Kasumi-1 (cell line): ENCODE data around the gene DDIT4L.
"Not testable (repeated sequence)": the region's sequence is repeated elsewhere in the genome, so short reads cannot be mapped to it uniquely, and the experiment has no call there.

ENCODE experiments used
- DNase-seq, 2 experiments: peaks; one replicate each; lab custom pipeline; 2025; lab: John Stamatoyannopoulos, UW

The DDIT4L gene

DNA sequence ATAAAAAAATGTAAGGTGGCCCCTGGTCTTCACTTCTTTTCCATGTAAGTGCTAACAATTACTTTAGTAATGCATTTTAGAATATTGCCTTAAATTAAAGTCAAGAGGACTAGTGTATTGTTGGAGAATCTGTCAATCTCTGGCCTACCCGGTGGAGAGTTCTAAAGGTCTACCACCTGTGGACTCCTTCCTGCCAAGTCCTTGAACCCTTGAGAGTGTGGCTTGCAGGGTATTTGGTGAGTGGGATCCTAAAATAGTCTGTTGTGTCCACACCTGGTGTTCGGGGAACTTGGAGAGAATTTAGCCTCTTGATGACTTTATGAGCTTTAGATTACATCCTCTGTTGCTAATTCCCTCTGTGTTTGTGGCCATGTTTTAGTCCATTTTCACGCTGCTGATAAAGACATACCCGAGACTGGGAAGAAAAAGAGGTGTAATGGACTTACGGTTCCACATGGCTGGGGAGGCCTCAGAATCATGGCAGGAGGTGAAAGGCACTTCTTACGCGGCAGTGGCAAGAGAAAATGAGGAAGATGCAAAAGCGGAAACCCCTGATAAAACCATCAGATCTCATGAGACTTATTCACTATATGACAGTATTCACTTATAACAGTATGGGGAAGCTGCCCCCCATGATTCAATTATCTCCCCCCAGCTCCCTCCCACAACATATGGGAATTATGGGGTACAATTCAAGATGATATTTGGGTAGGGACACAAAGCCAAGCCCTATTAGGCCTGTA is 23.8 kb downstream of the DDIT4L start:
- no peak for DNase-seq

DNA sequence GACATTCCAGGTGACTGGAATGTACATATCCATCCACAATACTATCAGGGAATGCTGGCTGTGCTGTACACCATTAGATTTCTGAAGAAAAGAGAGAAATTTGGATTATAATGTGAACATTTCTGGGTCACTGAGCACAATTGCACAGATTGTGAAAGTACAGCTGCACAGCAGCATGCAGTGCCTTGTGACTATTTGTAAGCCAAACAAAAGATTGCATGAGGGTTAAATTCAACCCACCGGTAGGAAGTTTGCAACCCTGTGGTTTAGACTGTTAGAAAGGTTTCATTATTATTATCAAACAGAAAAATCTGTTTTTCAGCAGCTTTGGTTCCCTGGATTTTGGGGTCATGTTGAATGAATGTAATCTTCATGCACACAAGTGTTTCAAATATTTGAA is 24.5 kb downstream of the DDIT4L start:
- DNase-seq, result no peak

DNA sequence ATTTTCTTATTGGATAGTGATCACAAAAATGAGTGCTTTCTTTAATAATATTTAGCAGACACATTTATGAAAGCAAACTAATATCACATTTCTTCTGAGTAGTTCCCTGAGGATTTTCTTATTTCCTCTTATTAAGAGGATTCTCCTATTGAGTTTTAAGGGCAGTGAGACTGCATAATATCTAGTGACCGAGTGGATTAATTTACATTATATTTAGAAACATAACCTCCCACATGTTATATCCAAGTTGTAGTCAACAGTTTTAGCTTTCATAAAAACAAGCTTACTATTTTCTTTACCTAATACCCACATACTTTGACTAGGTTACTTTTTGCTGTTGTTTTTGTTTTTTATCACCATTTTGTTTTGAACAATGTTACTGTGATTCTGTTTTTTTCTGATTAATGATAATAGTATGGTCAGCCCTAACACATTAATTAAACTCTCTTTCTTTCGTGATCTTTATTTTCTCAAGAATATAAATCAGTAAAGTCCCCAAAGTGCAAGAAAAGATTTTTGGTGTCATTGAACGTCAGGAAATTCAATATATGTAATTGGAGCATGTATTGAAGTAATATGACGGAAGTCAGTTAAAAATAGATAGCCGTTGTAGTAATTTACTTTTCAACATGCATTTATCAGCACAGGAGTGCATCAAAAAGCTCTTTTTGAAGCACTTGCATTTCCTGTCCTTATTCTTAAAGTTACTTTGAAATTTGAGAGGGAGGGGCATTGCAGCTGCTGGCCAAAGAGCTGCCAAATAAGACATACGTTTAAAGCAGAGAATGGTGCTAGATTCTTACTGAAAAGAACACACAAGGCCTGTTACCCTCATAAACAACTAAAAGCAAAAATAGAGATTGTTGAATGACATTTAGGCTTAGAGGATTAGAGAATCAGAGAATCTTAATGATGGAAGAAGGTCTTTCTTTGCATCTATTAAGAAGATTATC is 25.2 kb downstream of the DDIT4L start:
- DNase-seq, result no peak

DNA sequence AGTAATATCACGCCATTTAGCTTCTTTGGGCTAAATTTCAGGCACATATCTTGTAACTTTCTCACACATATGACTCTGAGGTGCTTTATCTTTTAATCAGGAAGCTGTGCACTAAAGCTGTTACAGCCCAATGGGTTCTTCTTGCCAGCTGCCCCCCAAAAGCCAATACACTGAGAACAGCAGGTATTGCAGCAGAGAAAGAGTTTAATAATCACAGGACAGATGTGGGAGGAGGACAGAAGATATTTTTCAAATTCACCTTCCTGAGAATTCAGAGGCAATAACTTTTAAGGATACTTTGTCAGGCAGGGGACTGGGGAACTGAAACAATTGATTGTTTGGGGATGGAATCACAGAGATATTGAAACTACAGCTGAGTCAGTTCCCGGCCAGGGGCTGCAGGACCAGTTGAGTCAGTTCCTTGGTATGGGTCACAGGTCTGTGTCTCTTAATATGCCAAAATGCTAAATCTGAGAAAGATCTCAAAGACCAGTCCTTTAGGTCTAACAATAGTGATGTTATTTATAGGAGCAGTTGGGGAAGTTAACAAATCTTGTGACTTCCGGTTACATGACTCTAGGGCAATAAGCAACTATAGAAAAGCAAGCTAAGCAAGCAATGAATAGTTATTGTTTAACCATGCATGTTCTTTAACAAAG is 28.1 kb downstream of the DDIT4L start:
- DNase-seq, result no peak

DNA sequence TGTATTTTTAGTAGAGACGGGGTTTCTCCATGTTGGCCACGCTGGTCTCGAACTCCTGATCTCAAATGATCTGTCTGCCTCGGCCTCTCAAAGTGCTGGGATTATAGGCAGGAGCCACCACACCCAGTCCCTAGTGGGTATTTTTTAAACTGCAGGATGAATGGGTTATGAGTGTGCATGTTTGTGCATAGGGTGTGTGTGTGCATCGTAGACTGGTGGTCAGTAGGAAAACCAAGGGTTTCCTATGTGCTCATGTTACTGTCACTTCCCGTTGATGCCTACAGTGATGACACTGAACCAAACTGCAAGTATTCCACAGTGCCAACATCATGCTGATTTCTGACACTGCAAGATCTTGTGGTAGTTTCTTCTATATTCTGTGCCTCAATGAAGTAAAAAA is 41.1 kb downstream of the DDIT4L start:
- DNase-seq, result no peak

DNA sequence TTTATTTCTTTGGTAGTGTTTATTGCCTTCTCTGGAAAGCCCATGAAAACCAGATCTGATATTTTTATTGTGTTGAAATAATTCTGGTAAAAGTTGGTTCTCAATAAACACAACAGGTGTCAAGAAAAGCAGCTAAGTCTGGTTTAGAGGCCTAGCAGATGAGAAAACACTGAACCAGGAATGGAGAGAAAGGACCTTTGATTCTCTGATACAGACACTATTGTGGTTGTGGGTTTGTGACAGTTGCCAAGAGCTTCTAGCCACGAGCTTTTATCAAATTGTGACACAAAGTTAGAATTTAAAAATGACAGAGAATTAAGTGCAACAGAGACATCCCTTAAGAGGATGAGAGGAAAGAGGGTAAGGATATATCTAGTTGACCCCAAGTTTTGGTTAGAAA is 42.6 kb downstream of the DDIT4L start:
- DNase-seq, result no peak

DNA sequence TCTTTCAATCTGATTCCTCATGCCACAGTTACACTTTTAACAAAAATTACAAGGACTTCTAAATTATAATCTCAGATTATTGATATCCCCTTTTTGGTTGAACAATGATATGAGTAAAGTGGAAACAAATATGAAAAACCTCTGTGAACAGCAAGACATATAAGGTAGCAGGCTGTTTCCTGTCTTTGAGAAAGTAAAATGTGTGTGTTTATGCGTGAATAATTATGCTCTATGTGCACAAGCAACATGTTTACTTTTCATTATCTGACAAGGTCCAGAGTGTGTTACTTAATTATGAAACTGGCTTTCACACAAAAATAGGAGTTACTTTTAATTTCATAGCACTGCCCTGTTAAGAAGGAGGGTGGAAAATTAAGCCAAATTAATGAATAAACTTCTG is 43.1 kb downstream of the DDIT4L start:
- no peak for DNase-seq

DNA sequence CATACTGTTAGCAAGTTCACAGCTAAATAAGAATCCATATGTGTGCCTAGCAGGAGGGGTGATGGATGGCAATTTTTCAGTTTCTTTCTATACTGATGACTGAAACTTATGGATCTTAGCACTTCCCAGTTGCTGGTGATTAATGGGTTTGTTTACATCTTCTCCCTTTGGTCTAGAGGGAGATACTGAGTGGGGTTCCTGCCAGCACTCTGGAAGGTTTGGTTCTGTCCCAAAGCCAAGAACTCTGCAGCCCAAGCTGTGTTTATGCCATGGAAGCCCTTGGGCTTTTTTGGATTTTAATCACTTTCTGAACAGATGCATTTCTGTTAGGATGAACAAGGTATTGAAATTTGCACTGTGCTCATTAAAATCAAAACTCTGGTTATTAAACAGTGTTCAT is 43.5 kb downstream of the DDIT4L start:
- DNase-seq, result no peak

DNA sequence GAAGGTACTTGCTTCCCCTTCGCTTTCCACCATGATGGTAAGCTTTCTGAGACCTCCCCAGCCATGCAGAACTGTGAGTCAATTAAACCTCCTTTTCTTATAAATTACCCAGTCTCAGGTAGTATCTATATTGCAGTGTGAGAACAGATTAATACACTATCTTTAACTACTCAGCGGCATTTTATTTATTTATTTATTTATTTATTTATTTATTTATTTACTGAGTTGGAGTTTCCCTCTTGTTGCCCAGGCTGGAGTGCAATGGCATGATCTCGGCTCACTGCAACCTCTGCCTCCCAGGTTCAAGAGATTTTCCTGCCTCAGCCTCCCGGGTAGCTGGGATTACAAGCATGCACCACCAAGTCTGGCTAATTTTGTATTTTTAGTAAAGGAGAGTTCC is 52.9 kb downstream of the DDIT4L start:
- not testable (repeated sequence) for DNase-seq
